ENCODE measurements around the gene PDZD2. TPM values are rescaled to one million over a fixed set of nuclear protein-coding genes. Genes with fewer than 3 reads are reported as not detected.

The PDZD2 gene
- total RNA-seq, 1 experiment from 2014 or later = 0.37 TPM

DNA sequence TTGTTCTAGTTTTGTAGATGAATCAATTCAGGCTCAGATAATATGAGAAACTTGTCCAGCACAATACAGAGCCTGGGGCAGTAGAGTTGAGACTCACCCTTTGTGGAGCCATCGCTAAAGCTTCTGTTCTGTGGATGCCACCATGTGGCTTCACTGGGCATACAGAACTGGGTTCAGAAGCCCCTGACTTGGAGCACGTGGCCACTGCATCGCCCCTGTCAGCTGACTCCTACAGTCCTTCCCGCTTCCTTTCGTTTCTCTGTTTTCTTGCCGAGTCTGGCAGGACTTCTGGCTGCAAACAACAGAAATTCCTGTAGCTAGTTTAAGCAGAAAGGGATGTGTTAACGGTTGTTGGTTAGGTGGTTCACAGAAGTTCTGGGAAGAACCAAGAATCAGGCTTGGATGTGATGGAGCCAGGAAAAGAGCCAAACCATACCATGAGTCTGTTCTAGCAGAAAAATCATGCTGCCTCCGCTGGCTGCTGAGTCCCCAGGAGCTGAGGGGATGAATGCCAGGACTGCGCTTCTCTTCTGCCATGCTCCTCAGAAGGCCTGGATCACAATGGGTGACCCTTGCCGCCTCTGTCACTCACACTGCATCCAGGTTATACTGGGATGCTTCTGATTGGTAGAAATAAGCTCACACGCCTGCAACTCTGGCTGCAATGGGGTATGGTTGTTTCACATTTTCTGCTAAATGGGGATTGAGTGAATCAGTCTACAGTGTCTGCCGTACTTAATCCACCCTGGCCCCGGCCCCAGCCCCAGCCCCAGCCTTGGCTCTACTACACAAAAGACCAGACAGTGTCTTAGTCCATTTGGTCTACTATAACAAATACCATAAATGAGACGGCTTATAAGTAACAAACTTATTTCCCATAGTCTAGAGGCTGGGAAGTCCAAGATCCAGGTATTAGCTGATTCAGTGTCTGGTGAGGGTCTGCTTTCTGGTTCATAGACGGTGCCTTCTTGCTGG is 272.6 kb downstream of the PDZD2 start:
- BruUV-seq (replicated peaks) = no TSS peak
- H3K27ac ChIP-seq (ENCODE audit: low read depth, low read length) = no peak overlapping the region
- intact Hi-C loops (cut with micrococcal nuclease) = no loop called here

More for the DNA sequence above, 272.6 kb downstream of the PDZD2 start:
- no peaks in the 10 kb centered on the region for H3K4me1 ChIP-seq (ENCODE audit: control insufficient read depth in 1 of 2, insufficient read depth in 2 of 2, low read length in 2 of 2)
- H3K9ac ChIP-seq (ENCODE audit: low read length) = no peak overlapping the region
- H2AFZ ChIP-seq (ENCODE audit: low read depth, low read length, poor library complexity, severe bottlenecking) = no peak overlapping the region
- no peaks in the 10 kb centered on the region for H3K27me3 ChIP-seq (ENCODE audit: insufficient read depth, low read length)
- no peaks in the 10 kb centered on the region for H3K9me3 ChIP-seq (ENCODE audit: control insufficient read depth in 1 of 2, insufficient read depth in 1 of 2, low read depth in 1 of 2, low read length in 2 of 2)
- CTCF ChIA-PET = no interaction called here
- no peaks in the 10 kb centered on the region for H3K79me2 ChIP-seq (ENCODE audit: insufficient read depth, low read length)
- H3K9me2 ChIP-seq (ENCODE audit: insufficient read depth) = no peaks in the 10 kb centered on the region
- H3K4me3 ChIP-seq (replicated peaks in 1 of 2; ENCODE audit: low read depth in 1 of 2, low read length in 2 of 2) = no peak overlapping the region
- H3K36me3 ChIP-seq (ENCODE audit: control insufficient read depth in 1 of 2, insufficient read depth in 2 of 2, low read length in 2 of 2) = no peaks in the 10 kb centered on the region
- H4K20me1 ChIP-seq (ENCODE audit: insufficient read depth) = no peaks in the 10 kb centered on the region
- no peak for DNase-seq (ENCODE audit: low read depth, low spot score)
- POLR2A ChIA-PET = no interaction called here
- TF ChIP-seq EZH2 (IDR thresholded peaks at IDR 0.05) (no peak), JUND (IDR thresholded peaks at IDR 0.05) (no peak), POLR2A (IDR thresholded peaks at IDR 0.05; ENCODE audit: borderline replicate concordance, extremely low read depth, insufficient read depth, insufficient read length) (no peak), TCF7L2 (IDR thresholded peaks at IDR 0.05; ENCODE audit: borderline replicate concordance, extremely low read depth, insufficient read depth, insufficient read length) (no peak), ELF1 (IDR thresholded peaks at IDR 0.05; ENCODE audit: borderline replicate concordance, low read depth) (no peak), RAD21 (IDR thresholded peaks at IDR 0.05; ENCODE audit: low read depth) (no peak), FOSL1 (IDR thresholded peaks at IDR 0.05; ENCODE audit: low read depth) (no peak), SRF (IDR thresholded peaks at IDR 0.05; ENCODE audit: low read depth) (no peak), SP1 (IDR thresholded peaks at IDR 0.05; ENCODE audit: low read depth) (no peak), ZNF274 (IDR thresholded peaks at IDR 0.05; ENCODE audit: low read depth, low read length) (no peak), SIN3A (IDR thresholded peaks at IDR 0.05; ENCODE audit: low read depth) (no peak), CEBPB (IDR thresholded peaks at IDR 0.05; ENCODE audit: low read depth) (no peak), EZH2phosphoT487 (IDR thresholded peaks at IDR 0.05; ENCODE audit: borderline replicate concordance) (no peak)
- TF ChIP-seq, protein P1, sequence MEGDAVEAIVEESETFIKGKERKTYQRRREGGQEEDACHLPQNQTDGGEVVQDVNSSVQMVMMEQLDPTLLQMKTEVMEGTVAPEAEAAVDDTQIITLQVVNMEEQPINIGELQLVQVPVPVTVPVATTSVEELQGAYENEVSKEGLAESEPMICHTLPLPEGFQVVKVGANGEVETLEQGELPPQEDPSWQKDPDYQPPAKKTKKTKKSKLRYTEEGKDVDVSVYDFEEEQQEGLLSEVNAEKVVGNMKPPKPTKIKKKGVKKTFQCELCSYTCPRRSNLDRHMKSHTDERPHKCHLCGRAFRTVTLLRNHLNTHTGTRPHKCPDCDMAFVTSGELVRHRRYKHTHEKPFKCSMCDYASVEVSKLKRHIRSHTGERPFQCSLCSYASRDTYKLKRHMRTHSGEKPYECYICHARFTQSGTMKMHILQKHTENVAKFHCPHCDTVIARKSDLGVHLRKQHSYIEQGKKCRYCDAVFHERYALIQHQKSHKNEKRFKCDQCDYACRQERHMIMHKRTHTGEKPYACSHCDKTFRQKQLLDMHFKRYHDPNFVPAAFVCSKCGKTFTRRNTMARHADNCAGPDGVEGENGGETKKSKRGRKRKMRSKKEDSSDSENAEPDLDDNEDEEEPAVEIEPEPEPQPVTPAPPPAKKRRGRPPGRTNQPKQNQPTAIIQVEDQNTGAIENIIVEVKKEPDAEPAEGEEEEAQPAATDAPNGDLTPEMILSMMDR (IDR thresholded peaks at IDR 0.05 in 2 of 3, conservative IDR thresholded peaks at IDR 0.05 in 1 of 3; ENCODE audit: borderline replicate concordance in 1 of 3, insufficient read depth in 1 of 3, low read depth in 2 of 3, low read length in 2 of 3) = no peak
- TF ChIP-seq, protein P2, sequence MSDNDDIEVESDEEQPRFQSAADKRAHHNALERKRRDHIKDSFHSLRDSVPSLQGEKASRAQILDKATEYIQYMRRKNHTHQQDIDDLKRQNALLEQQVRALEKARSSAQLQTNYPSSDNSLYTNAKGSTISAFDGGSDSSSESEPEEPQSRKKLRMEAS (IDR thresholded peaks at IDR 0.05) = no peak
- TF ChIP-seq, protein P3, sequence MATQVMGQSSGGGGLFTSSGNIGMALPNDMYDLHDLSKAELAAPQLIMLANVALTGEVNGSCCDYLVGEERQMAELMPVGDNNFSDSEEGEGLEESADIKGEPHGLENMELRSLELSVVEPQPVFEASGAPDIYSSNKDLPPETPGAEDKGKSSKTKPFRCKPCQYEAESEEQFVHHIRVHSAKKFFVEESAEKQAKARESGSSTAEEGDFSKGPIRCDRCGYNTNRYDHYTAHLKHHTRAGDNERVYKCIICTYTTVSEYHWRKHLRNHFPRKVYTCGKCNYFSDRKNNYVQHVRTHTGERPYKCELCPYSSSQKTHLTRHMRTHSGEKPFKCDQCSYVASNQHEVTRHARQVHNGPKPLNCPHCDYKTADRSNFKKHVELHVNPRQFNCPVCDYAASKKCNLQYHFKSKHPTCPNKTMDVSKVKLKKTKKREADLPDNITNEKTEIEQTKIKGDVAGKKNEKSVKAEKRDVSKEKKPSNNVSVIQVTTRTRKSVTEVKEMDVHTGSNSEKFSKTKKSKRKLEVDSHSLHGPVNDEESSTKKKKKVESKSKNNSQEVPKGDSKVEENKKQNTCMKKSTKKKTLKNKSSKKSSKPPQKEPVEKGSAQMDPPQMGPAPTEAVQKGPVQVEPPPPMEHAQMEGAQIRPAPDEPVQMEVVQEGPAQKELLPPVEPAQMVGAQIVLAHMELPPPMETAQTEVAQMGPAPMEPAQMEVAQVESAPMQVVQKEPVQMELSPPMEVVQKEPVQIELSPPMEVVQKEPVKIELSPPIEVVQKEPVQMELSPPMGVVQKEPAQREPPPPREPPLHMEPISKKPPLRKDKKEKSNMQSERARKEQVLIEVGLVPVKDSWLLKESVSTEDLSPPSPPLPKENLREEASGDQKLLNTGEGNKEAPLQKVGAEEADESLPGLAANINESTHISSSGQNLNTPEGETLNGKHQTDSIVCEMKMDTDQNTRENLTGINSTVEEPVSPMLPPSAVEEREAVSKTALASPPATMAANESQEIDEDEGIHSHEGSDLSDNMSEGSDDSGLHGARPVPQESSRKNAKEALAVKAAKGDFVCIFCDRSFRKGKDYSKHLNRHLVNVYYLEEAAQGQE (IDR thresholded peaks at IDR 0.05; ENCODE audit: low read depth) = no peak
- TF ChIP-seq, protein P4, sequence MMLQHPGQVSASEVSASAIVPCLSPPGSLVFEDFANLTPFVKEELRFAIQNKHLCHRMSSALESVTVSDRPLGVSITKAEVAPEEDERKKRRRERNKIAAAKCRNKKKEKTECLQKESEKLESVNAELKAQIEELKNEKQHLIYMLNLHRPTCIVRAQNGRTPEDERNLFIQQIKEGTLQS (IDR thresholded peaks at IDR 0.05) = no peak
- ATAC-seq = no peak
- RAD21 ChIA-PET (ENCODE audit: low non-redundant PET in 1 of 2, low total read pairs in 2 of 2, uncharacterized antibody in 2 of 2, unreplicated experiment in 2 of 2) = no interaction called here
- no peak overlapping the region for H3K4me2 ChIP-seq (ENCODE audit: low read length)
